T-cell (primary cell): ENCODE results near the gene PPP2R2B. TPM values are rescaled to one million over a fixed set of nuclear protein-coding genes. Genes with fewer than 3 reads are reported as not detected.

Source experiments
- ATAC-seq, 4 experiments: fragments of 200-7000 bp in 3 of 4; fragments of 150-1000 bp in 1 of 4; cut with Tn5 transposase; replicated peaks in 1 of 4; 1 replicate in 3 of 4; 2 replicates in 1 of 4; pipeline ENCODE4 v1.10.0; 2021; ENCODE audit warnings: moderate library complexity in 3 of 4, mild to moderate bottlenecking in 2 of 4, moderate number of reproducible peaks in 1 of 4
- CTCF ChIA-PET, 2 donors: fragments of 300-600 bp; sonication (Branson Sonifier 250); formaldehyde crosslinking; loops; one replicate each; lab custom pipeline; 2022; ENCODE audit warnings: antibody characterized with exemption in 2 of 2; lab: Charles Lee
- POLR2A ChIA-PET, 2 donors: fragments of 300-600 bp; sonication (Branson Sonifier 250); formaldehyde crosslinking; loops; one replicate each; lab custom pipeline; 2022; ENCODE audit warnings: antibody characterized with exemption in 2 of 2; lab: Charles Lee
- DNase-seq, 35 experiments: peaks; one replicate each; pipeline versions ENCODE4 v3.0.0 to v3.0.0-alpha.2; 2013 to 2023
- H3K27ac ChIP-seq: one replicate; pipeline ENCODE4 v1.5.1; 2013; ENCODE audit warnings: low read length
- H3K27me3 ChIP-seq, 2 experiments: replicated peaks in 1 of 2; 1 replicate in 1 of 2; 2 replicates in 1 of 2; pipeline versions ENCODE4 v1.6.1 to v1.7.0; 2013; ENCODE audit warnings: low read length in 1 of 2, mixed read lengths in 1 of 2; ENCODE audit not compliant: control insufficient read depth in 2 of 2, insufficient read depth in 2 of 2; ENCODE audit errors: extremely low read depth in 1 of 2
- H3K36me3 ChIP-seq, 2 donors: 1 replicate in 1 of 2; 2 replicates in 1 of 2; pipeline versions ENCODE4 v1.6.1 to v1.7.0; 2013; ENCODE audit warnings: low read length in 1 of 2; ENCODE audit not compliant: control insufficient read depth in 2 of 2, insufficient read depth in 1 of 2; ENCODE audit errors: extremely low read depth in 1 of 2
- H3K4me1 ChIP-seq, 2 experiments: 1 replicate in 1 of 2; 2 replicates in 1 of 2; pipeline versions ENCODE4 v1.6.1 to v1.7.0; 2013; ENCODE audit warnings: low read length in 2 of 2, mixed read lengths in 1 of 2; ENCODE audit not compliant: insufficient read depth in 2 of 2, control insufficient read depth in 1 of 2; ENCODE audit errors: extremely low read depth in 1 of 2
- H3K4me3 ChIP-seq, 2 donors: 1 replicate in 1 of 2; 2 replicates in 1 of 2; pipeline versions ENCODE4 v1.5.1 to v1.7.0; 2013; ENCODE audit warnings: mild to moderate bottlenecking in 2 of 2, low read length in 1 of 2, moderate library complexity in 1 of 2; ENCODE audit not compliant: control insufficient read depth in 1 of 2; ENCODE audit errors: extremely low read depth in 1 of 2
- H3K9me3 ChIP-seq: 2 replicates; pipeline ENCODE4 v1.7.0; 2013
- H3K27ac Mint-ChIP-seq, 2 donors: one replicate each; pipeline ENCODE4 v1.8.0; 2020 to 2021; ENCODE audit warnings: mild to moderate bottlenecking in 2 of 2, mixed read lengths in 2 of 2
- H3K27me3 Mint-ChIP-seq, 2 donors: one replicate each; pipeline ENCODE4 v1.8.0; 2021 to 2022; ENCODE audit warnings: mixed read lengths in 2 of 2
- H3K36me3 Mint-ChIP-seq: one replicate; pipeline ENCODE4 v1.8.0; 2021; ENCODE audit warnings: mixed read lengths
- H3K4me1 Mint-ChIP-seq, 3 donors: one replicate each; pipeline ENCODE4 v1.8.0; 2020 to 2022; ENCODE audit warnings: mixed read lengths in 3 of 3, mild to moderate bottlenecking in 1 of 3
- H3K4me3 Mint-ChIP-seq, 3 donors: one replicate each; pipeline ENCODE4 v1.8.0; 2020 to 2022; ENCODE audit warnings: mild to moderate bottlenecking in 3 of 3, mixed read lengths in 3 of 3, moderate library complexity in 3 of 3
- H3K9me3 Mint-ChIP-seq, 3 donors: one replicate each; pipeline ENCODE4 v1.8.0; 2020 to 2022; ENCODE audit warnings: mixed read lengths in 3 of 3
- WGBS: methylation state at CpG from one replicate; pipeline ENCODE4 v1.1.5; 2013; ENCODE audit warnings: missing lambda C conversion rate; ENCODE audit not compliant: insufficient coverage; 5-methylcytosine and 5-hydroxymethylcytosine counted together
- total RNA-seq, 35 experiments: library from RNA in 6 of 35; stranded (reverse) in 6 of 35; fragments of 120-200 nt in 1 of 35; gene quantifications; one replicate each; pipeline versions ENCODE4 v1.2.1 to v1.2.4 and lab custom pipeline; 2013 to 2026

The PPP2R2B gene
- total RNA-seq, 5 donors from 2014 or later (not counting 1 experiment from before 2014, with no cell fraction given) = 1.5 to 10.6 (median 4.8) TPM

- Mint-ChIP-seq H3K36me3 (no peaks in the 10 kb centered on the region), H3K4me1 (no peaks in the 10 kb centered on the region), H3K27ac (no peak overlapping the region), H3K27me3 (peaks cover 4 to 9% of the 10 kb centered on the region in 2 donors), H3K9me3 (no peaks in the 10 kb centered on the region), H3K4me3 (no peak overlapping the region)
- H3K27me3 ChIP-seq = no peaks in the 10 kb centered on the region
- H3K27ac ChIP-seq = no peak overlapping the region
- POLR2A ChIA-PET = no interaction called here
- DNase-seq = no peak
- H3K4me3 ChIP-seq = no peak overlapping the region
- CTCF ChIA-PET = interaction anchor here in 1 of 2 donors (1.0 kb wide), 1 partner anchor 10 kb away, joined by 3 read pairs; no protein-coding TSS in a partner anchor
- H3K9me3 ChIP-seq = no peaks in the 10 kb centered on the region
- H3K4me1 ChIP-seq = no peaks in the 10 kb centered on the region
- WGBS = 77% methylated on average over 3 of the region's 7 CpGs
- no peaks in the 10 kb centered on the region for H3K36me3 ChIP-seq
- ATAC-seq = no peak
Observed at GRCh38 chr5:146671561-146672295, 206.8 kb downstream of the PPP2R2B start.

DNA sequence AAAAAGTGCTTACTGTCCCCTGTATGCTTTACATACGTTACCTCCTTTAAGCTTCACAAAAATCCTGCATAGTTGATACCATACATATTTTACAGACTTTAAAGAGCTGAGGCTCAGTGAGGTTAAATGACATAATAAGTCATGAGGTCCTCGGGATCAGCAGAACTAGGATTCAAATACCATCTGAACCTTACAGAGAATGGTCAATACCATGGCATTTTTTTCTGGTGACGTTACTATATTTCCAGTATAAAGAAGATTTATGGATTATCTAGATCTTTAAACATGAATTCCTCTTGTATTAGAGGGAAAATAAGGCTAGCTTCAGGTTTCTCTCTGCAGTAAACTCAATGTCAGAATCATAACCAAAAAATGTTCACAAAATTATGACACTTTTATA lies 208.9 kb downstream of the PPP2R2B start:
- Mint-ChIP-seq H3K36me3 (no peaks in the 10 kb centered on the region), H3K4me1 (peaks cover 0 to 10% (median 8%) of the 10 kb centered on the region in 3 donors), H3K9me3 (no peaks in the 10 kb centered on the region), H3K27me3 (no peaks in the 10 kb centered on the region), H3K27ac (no peak overlapping the region), H3K4me3 (no peak overlapping the region)
- H3K4me3 ChIP-seq = no peak overlapping the region
- no peaks in the 10 kb centered on the region for H3K4me1 ChIP-seq
- H3K27me3 ChIP-seq = no peaks in the 10 kb centered on the region
- POLR2A ChIA-PET = no interaction called here
- ATAC-seq (no peak), DNase-seq (no peak)
- H3K9me3 ChIP-seq = no peaks in the 10 kb centered on the region
- H3K27ac ChIP-seq = no peak overlapping the region
- CTCF ChIA-PET = no interaction called here
- WGBS = no CpG with 5 or more reads among the region's 3 CpGs
- H3K36me3 ChIP-seq = no peaks in the 10 kb centered on the region

DNA sequence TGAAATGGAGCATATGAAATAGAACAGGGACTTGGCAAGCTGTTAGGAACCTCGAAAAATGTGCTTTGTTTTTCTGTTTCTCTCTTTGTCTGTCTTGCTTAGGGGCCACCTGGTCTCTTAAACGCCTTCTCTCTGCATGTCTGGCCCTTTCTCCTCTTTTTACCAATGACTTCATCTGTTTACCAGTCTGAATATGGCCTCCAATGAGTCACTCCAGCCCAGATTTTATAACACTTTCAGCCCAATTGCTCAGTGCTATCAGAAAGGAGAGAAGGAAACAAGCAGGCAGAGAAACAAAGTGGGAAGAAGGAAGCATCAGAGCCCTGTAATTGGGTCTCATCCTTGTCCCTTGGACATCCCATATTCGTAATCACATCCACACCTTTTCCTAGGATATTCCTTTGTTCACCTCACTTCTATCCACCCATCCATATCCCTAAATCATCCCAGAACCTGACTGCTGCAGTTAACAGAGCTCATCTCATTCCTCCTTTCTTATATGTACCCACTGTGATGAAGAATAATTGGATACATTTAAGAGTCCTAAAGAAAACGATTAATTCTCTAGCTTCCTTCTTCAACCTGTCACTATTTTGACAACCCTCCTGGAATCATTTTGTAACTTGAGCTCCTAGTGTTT lies 210.8 kb downstream of the PPP2R2B start:
- ChIA-PET CTCF (interaction anchor here in 1 of 2 donors (0.7 kb wide), 1 partner anchor 300 kb away, joined by 3 read pairs; no protein-coding TSS in a partner anchor), POLR2A (no interaction called here)
- Histone ChIP-seq H3K9me3 (no peaks in the 10 kb centered on the region), H3K27ac (no peak overlapping the region), H3K36me3 (no peaks in the 10 kb centered on the region), H3K27me3 (no peaks in the 10 kb centered on the region), H3K4me1 (no peaks in the 10 kb centered on the region), H3K4me3 (no peak overlapping the region)
- Mint-ChIP-seq H3K27me3 (no peaks in the 10 kb centered on the region), H3K27ac (no peak overlapping the region), H3K4me1 (peaks cover 0 to 10% (median 8%) of the 10 kb centered on the region in 3 donors), H3K9me3 (no peaks in the 10 kb centered on the region), H3K4me3 (no peak overlapping the region), H3K36me3 (no peaks in the 10 kb centered on the region)
- peak in 1 of 4 experiments; percentile 42 for ATAC-seq
- no CpG with 5 or more reads among the region's 4 CpGs for WGBS
- DNase-seq = no peak

- ATAC-seq = no peak
- H3K4me3 Mint-ChIP-seq = no peak overlapping the region
- Histone ChIP-seq H3K36me3 (no peaks in the 10 kb centered on the region), H3K27me3 (no peaks in the 10 kb centered on the region), H3K27ac (no peak overlapping the region), H3K9me3 (no peaks in the 10 kb centered on the region), H3K4me1 (no peaks in the 10 kb centered on the region), H3K4me3 (no peak overlapping the region)
- WGBS = no CpG with 5 or more reads among the region's 1 CpG
- no peaks in the 10 kb centered on the region for H3K36me3 Mint-ChIP-seq
- H3K4me1 Mint-ChIP-seq = peaks cover 0 to 10% (median 8%) of the 10 kb centered on the region in 3 donors
- ChIA-PET CTCF (interaction anchor here (0.6 to 2.3 kb wide), 7 partner anchors 8 to 304 kb away, joined by 3 to 17 read pairs (median 5); no protein-coding TSS in a partner anchor), POLR2A (interaction anchor here (0.6 to 0.7 kb wide), 3 partner anchors 218 to 478 kb away, joined by 3 to 10 read pairs (median 4); no protein-coding TSS in a partner anchor)
- H3K27ac Mint-ChIP-seq = no peak overlapping the region
- no peaks in the 10 kb centered on the region for H3K27me3 Mint-ChIP-seq
- H3K9me3 Mint-ChIP-seq = no peaks in the 10 kb centered on the region
- peak in 7 of 35 experiments; percentile 4 to 68 (median 21) for DNase-seq
Observed at GRCh38 chr5:146662229-146662628, 216.3 kb downstream of the PPP2R2B start.

DNA sequence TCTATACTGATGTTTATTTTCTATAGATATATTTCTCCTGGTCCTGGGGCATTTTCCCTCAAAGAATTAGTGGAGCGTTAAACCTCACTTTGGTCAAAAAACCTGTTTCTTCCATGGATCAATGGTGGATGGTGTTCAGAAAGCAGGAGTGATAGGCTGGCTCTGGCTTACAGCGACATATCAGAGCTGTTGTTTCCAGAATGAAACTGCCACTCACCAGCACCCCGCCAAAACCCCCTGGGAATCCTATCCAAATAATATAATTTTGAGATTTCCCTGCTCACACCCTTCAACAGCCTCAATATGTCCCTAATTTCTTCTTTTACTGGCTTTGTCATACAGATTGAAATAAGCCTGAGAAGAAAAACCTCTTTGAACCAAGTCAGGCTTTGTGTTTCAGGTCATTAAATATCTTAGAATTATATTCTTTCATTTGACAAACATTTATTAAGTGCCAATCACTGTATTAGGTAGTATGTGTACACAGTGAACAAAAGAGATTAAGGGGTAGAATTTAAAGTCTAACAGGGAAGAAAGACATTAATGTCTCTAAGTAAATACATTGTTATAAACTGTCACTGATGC lies 218.1 kb downstream of the PPP2R2B start:
- no peaks in the 10 kb centered on the region for H3K9me3 Mint-ChIP-seq
- no peaks in the 10 kb centered on the region for H3K9me3 ChIP-seq
- no peaks in the 10 kb centered on the region for H3K36me3 Mint-ChIP-seq
- no peak overlapping the region for H3K27ac Mint-ChIP-seq
- no peak overlapping the region for H3K27ac ChIP-seq
- ChIA-PET CTCF (interaction anchor here (1.3 to 2.3 kb wide), 4 partner anchors 287 to 528 kb away, joined by 5 to 17 read pairs (median 10); no protein-coding TSS in a partner anchor), POLR2A (no interaction called here)
- no CpG with 5 or more reads among the region's 3 CpGs for WGBS
- no peaks in the 10 kb centered on the region for H3K4me1 ChIP-seq
- H3K27me3 Mint-ChIP-seq = no peaks in the 10 kb centered on the region
- no peaks in the 10 kb centered on the region for H3K27me3 ChIP-seq
- H3K4me1 Mint-ChIP-seq = peaks cover 0 to 4% (median 4%) of the 10 kb centered on the region in 3 donors
- no peak overlapping the region for H3K4me3 Mint-ChIP-seq
- no peak for ATAC-seq
- H3K4me3 ChIP-seq = no peak overlapping the region
- DNase-seq = no peak
- H3K36me3 ChIP-seq = no peaks in the 10 kb centered on the region

- Mint-ChIP-seq H3K27ac (no peak overlapping the region), H3K9me3 (no peaks in the 10 kb centered on the region), H3K27me3 (no peaks in the 10 kb centered on the region), H3K4me1 (no peaks in the 10 kb centered on the region), H3K4me3 (no peak overlapping the region), H3K36me3 (no peaks in the 10 kb centered on the region)
- H3K9me3 ChIP-seq = no peaks in the 10 kb centered on the region
- no peak for ATAC-seq
- H3K36me3 ChIP-seq = no peaks in the 10 kb centered on the region
- no peaks in the 10 kb centered on the region for H3K27me3 ChIP-seq
- no peak overlapping the region for H3K27ac ChIP-seq
- DNase-seq = no peak
- ChIA-PET POLR2A (no interaction called here), CTCF (interaction anchor here (1.2 to 1.8 kb wide), 2 partner anchors 287 to 311 kb away, joined by 3 to 5 read pairs; no protein-coding TSS in a partner anchor)
- H3K4me1 ChIP-seq = no peaks in the 10 kb centered on the region
- H3K4me3 ChIP-seq = no peak overlapping the region
- no CpG with 5 or more reads among the region's 3 CpGs for WGBS
Observed at GRCh38 chr5:146659961-146660360, 218.6 kb downstream of the PPP2R2B start.
